GM18499 (cell line): ENCODE data around the gene EHBP1.
"Not testable (repeated sequence)": the region's sequence is repeated elsewhere in the genome, so short reads cannot be mapped to it uniquely, and the experiment has no call there.

Source experiments
- ATAC-seq: cut with Tn5 transposase; IDR thresholded peaks from one replicate; pipeline ENCODE4 v1.9.1; 2021; ENCODE audit warnings: moderate number of reproducible peaks; ENCODE audit not compliant: insufficient read depth, unreplicated experiment

EHBP1 gene

GRCh38 chr2:62704654-62705006, 883 bp upstream of the EHBP1 start:
- no peak for ATAC-seq

- ATAC-seq: no peak
Measured at GRCh38 chr2:62705859-62706720, 577 bp downstream of the EHBP1 start.

GRCh38 chr2:62706721-62707521, 1.4 kb downstream of the EHBP1 start:
- no peak for ATAC-seq

- no peak for ATAC-seq
Measured at GRCh38 chr2:62708751-62709150, 3.2 kb downstream of the EHBP1 start.

GRCh38 chr2:62711832-62712494, 6.5 kb downstream of the EHBP1 start:
- ATAC-seq: no peak

- not testable (repeated sequence) for ATAC-seq
Measured at GRCh38 chr2:62713196-62713595, 7.7 kb downstream of the EHBP1 start.

GRCh38 chr2:62713837-62714236, 8.3 kb downstream of the EHBP1 start:
- no peak for ATAC-seq

GRCh38 chr2:62716768-62717167, 11.3 kb downstream of the EHBP1 start:
- ATAC-seq: no peak

- ATAC-seq: no peak
Measured at GRCh38 chr2:62717503-62718081, 12.1 kb downstream of the EHBP1 start.

- no peak for ATAC-seq
Measured at GRCh38 chr2:62718225-62718822, 12.8 kb downstream of the EHBP1 start.

- ATAC-seq: no peak
Measured at GRCh38 chr2:62719757-62720156, 14.2 kb downstream of the EHBP1 start.

GRCh38 chr2:62722679-62723078, 17.2 kb downstream of the EHBP1 start:
- ATAC-seq: no peak

GRCh38 chr2:62723253-62723652, 17.7 kb downstream of the EHBP1 start:
- ATAC-seq: no peak

- ATAC-seq: no peak
Measured at GRCh38 chr2:62724106-62724505, 18.6 kb downstream of the EHBP1 start.

GRCh38 chr2:62724886-62725711, 19.6 kb downstream of the EHBP1 start:
- no peak for ATAC-seq

GRCh38 chr2:62725712-62726055, 20.2 kb downstream of the EHBP1 start:
- no peak for ATAC-seq

- no peak for ATAC-seq
Measured at GRCh38 chr2:62727259-62727867, 21.9 kb downstream of the EHBP1 start.

GRCh38 chr2:62727876-62728566, 22.5 kb downstream of the EHBP1 start:
- ATAC-seq: no peak

GRCh38 chr2:62731275-62731674, 25.8 kb downstream of the EHBP1 start:
- no peak for ATAC-seq
